Measurements from ENCODE around the gene RABGGTA. TPM values are rescaled to one million over a fixed set of nuclear protein-coding genes. Genes with fewer than 3 reads are reported as not detected.

Gene RABGGTA
- total RNA-seq, 1 experiment from 2014 or later: 25.6 TPM

DNA sequence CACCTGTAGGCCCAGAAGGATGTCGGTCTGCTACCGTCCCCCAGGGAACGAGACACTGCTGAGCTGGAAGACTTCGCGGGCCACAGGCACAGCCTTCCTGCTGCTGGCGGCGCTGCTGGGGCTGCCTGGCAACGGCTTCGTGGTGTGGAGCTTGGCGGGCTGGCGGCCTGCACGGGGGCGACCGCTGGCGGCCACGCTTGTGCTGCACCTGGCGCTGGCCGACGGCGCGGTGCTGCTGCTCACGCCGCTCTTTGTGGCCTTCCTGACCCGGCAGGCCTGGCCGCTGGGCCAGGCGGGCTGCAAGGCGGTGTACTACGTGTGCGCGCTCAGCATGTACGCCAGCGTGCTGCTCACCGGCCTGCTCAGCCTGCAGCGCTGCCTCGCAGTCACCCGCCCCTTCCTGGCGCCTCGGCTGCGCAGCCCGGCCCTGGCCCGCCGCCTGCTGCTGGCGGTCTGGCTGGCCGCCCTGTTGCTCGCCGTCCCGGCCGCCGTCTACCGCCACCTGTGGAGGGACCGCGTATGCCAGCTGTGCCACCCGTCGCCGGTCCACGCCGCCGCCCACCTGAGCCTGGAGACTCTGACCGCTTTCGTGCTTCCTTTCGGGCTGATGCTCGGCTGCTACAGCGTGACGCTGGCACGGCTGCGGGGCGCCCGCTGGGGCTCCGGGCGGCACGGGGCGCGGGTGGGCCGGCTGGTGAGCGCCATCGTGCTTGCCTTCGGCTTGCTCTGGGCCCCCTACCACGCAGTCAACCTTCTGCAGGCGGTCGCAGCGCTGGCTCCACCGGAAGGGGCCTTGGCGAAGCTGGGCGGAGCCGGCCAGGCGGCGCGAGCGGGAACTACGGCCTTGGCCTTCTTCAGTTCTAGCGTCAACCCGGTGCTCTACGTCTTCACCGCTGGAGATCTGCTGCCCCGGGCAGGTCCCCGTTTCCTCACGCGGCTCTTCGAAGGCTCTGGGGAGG lies 39.5 kb upstream of the RABGGTA start, which contains the start of gene LTB4R:
Gene LTB4R, plus strand, starts transcription at position 857 of the 959 bp plus-strand sequence. CDS start 4,150 bp downstream, outside the sequence.
- H3T11ph ChIP-seq (ENCODE audit: low read length): no peak within 1 kb of the TSS
- H2BK5ac ChIP-seq (ENCODE audit: insufficient read length, low read length): no peak within 1 kb of the TSS
- no peaks in the 10 kb centered on the region for H3K23me2 ChIP-seq (ENCODE audit: insufficient read length, low read depth, low read length, poor library complexity, severe bottlenecking)
- H3K4me1 Mint-ChIP-seq: peaks cover 5 to 6% of the 10 kb centered on the region in 2 experiments; a peak in 3 of 4 replicates
- peaks cover 8% of the 10 kb centered on the region for H3K27me3 Mint-ChIP-seq (ENCODE audit: low read depth)
- H2BK15ac ChIP-seq (ENCODE audit: low read depth, low read length): no peak within 1 kb of the TSS
- H2BK120ac ChIP-seq (ENCODE audit: low read depth, low read length, poor library complexity, severe bottlenecking): no peak within 1 kb of the TSS
- DNase-seq: no peak
- H2BK12ac ChIP-seq (ENCODE audit: insufficient read length, low read depth, low read length): no peak within 1 kb of the TSS
- no peak within 1 kb of the TSS for H3K4me2 ChIP-seq (ENCODE audit: insufficient read depth, insufficient read length, low read length)
- no peaks in the 10 kb centered on the region for H3K9me3 ChIP-seq (ENCODE audit: control insufficient read depth, low read depth, low read length)
- TF ChIP-seq, protein P1, sequence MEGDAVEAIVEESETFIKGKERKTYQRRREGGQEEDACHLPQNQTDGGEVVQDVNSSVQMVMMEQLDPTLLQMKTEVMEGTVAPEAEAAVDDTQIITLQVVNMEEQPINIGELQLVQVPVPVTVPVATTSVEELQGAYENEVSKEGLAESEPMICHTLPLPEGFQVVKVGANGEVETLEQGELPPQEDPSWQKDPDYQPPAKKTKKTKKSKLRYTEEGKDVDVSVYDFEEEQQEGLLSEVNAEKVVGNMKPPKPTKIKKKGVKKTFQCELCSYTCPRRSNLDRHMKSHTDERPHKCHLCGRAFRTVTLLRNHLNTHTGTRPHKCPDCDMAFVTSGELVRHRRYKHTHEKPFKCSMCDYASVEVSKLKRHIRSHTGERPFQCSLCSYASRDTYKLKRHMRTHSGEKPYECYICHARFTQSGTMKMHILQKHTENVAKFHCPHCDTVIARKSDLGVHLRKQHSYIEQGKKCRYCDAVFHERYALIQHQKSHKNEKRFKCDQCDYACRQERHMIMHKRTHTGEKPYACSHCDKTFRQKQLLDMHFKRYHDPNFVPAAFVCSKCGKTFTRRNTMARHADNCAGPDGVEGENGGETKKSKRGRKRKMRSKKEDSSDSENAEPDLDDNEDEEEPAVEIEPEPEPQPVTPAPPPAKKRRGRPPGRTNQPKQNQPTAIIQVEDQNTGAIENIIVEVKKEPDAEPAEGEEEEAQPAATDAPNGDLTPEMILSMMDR (conservative IDR thresholded peaks at IDR 0.05): no peak
- H4K5ac ChIP-seq (ENCODE audit: insufficient read length, low read depth, low read length): no peak within 1 kb of the TSS
- no peak within 1 kb of the TSS for H2BK20ac ChIP-seq (ENCODE audit: low read depth, low read length, poor library complexity, severe bottlenecking)
- H3K9me3 Mint-ChIP-seq: no peaks in the 10 kb centered on the region
- H3K79me2 ChIP-seq (ENCODE audit: insufficient read depth, low read length): no peaks in the 10 kb centered on the region
- no peaks in the 10 kb centered on the region for H3K4me1 ChIP-seq (ENCODE audit: insufficient read depth, low read length)
- no peak within 1 kb of the TSS for H3K27ac ChIP-seq (ENCODE audit: insufficient read length, low read depth, low read length)
- H4K20me1 ChIP-seq (ENCODE audit: control insufficient read depth, insufficient read depth, insufficient read length): no peaks in the 10 kb centered on the region
- H3K9ac ChIP-seq (ENCODE audit: extremely low read depth, insufficient read length, low read length): no peak within 1 kb of the TSS
- no peak within 1 kb of the TSS for H3K4me3 Mint-ChIP-seq
- H3K36me3 Mint-ChIP-seq (ENCODE audit: insufficient read depth in 1 of 3, low read depth in 3 of 3): peaks cover 5 to 40% (median 20%) of the 10 kb centered on the region in 3 experiments; a peak in 6 of 7 replicates
- H3K4ac ChIP-seq (ENCODE audit: low read depth, low read length): no peak within 1 kb of the TSS
- no peak within 1 kb of the TSS for H2AFZ ChIP-seq (ENCODE audit: low read length)
- no peaks in the 10 kb centered on the region for H3K79me1 ChIP-seq (ENCODE audit: insufficient read depth, low read depth, low read length, poor library complexity, severe bottlenecking)
- no peak within 1 kb of the TSS for H4K91ac ChIP-seq (ENCODE audit: insufficient read length, low read depth, low read length)
- no peak within 1 kb of the TSS for H4K8ac ChIP-seq (replicated peaks; ENCODE audit: insufficient read length, low read depth, low read length)
- H3K14ac ChIP-seq (ENCODE audit: insufficient read depth, low read length): no peak within 1 kb of the TSS
- no peak within 1 kb of the TSS for H3K23ac ChIP-seq (ENCODE audit: insufficient read length, low read depth, low read length)
- no peak within 1 kb of the TSS for H3K56ac ChIP-seq (ENCODE audit: insufficient read length, low read depth, low read length)
- H3K18ac ChIP-seq (ENCODE audit: insufficient read length, low read depth, low read length): no peak within 1 kb of the TSS
- H3K27me3 ChIP-seq (ENCODE audit: insufficient read depth, low read length): no peaks in the 10 kb centered on the region
- no peak within 1 kb of the TSS for H2AK5ac ChIP-seq (ENCODE audit: insufficient read length, low read length)
- no CpG with 5 or more reads among the region's 99 CpGs for WGBS (ENCODE audit: extremely low coverage, insufficient read length, low lambda C conversion rate)
- H3K27ac Mint-ChIP-seq: peak within 1 kb of the TSS in 1 of 3 experiments; percentile 77; a peak in 1 of 7 replicates

All from H9 (cell line).